SK-N-SH (cell line): Measurements from ENCODE around the gene MCRS1. TPM values are rescaled to one million over a fixed set of nuclear protein-coding genes. Genes with fewer than 3 reads are reported as not detected.

ENCODE experiments used
- CTCF ChIA-PET: fragments of 300-600, 350-600 bp; formaldehyde crosslinking; extraction: SDS; loops from one replicate; lab custom pipeline; 2021; lab: Yijun Ruan, JAX
- POLR2A ChIA-PET: fragments of 350-600 bp; sonication (Branson Sonifier 250); formaldehyde crosslinking; extraction: SDS; loops from one replicate; lab custom pipeline; 2020; ENCODE audit warnings: antibody characterized with exemption, inconsistent platforms; lab: Yijun Ruan, JAX
- DNase-seq: peaks from one replicate; pipeline ENCODE4 v3.0.0; 2012
- H2AFZ ChIP-seq: fragments of 200-600 bp; sonication (generic); 2 replicates; pipeline ENCODE4 v1.8.1; 2016; ENCODE audit warnings: antibody characterized with exemption, mild to moderate bottlenecking, low read depth
- H3F3A ChIP-seq: fragments of 200-600 bp; sonication (generic); replicated peaks from 2 replicates; pipeline ENCODE3; 2016; ENCODE audit warnings: antibody characterized with exemption, mild to moderate bottlenecking; ENCODE audit not compliant: insufficient read depth
- H3K27ac ChIP-seq, 2 experiments: fragments of 200-500 bp in 1 of 2; fragments of 200-600 bp in 1 of 2; sonication (Bioruptor generic) in 1 of 2; sonication (generic), shearing (Covaris generic) in 1 of 2; 2 replicates each; pipeline versions ENCODE4 v1.5.1 to v1.6.1; 2014 to 2016; ENCODE audit warnings: low read depth in 2 of 2, inconsistent platforms in 1 of 2, low read length in 1 of 2, mild to moderate bottlenecking in 1 of 2, mixed read lengths in 1 of 2
- H3K27me3 ChIP-seq: fragments of 200-600 bp; sonication (generic), shearing (Covaris generic); 2 replicates; pipeline ENCODE4 v1.6.1; 2016; ENCODE audit warnings: mixed run types; ENCODE audit not compliant: insufficient read depth
- H3K36me3 ChIP-seq, 2 experiments: fragments of 200-500 bp in 1 of 2; fragments of 200-600 bp in 1 of 2; sonication (Bioruptor generic) in 1 of 2; sonication (generic) in 1 of 2; replicated peaks in 1 of 2; 2 replicates each; pipeline versions ENCODE3 to v1.5.1; 2014 to 2016; ENCODE audit warnings: low read length in 1 of 2, mild to moderate bottlenecking in 1 of 2; ENCODE audit not compliant: insufficient read depth in 2 of 2, control insufficient read depth in 1 of 2
- H3K4me1 ChIP-seq, 2 experiments: fragments of 200-500 bp in 1 of 2; fragments of 200-600 bp in 1 of 2; sonication (Bioruptor generic) in 1 of 2; sonication (generic), shearing (Covaris generic) in 1 of 2; 2 replicates each; pipeline versions ENCODE4 v1.5.1 to v1.6.1; 2014 to 2016; ENCODE audit warnings: low read depth in 1 of 2, low read length in 1 of 2, mixed run types in 1 of 2; ENCODE audit not compliant: insufficient read depth in 2 of 2, control insufficient read depth in 1 of 2
- H3K4me2 ChIP-seq: fragments of 200-600 bp; sonication (generic), shearing (Covaris generic); 2 replicates; pipeline ENCODE4 v1.6.1; 2017; ENCODE audit warnings: mixed run types
- H3K4me3 ChIP-seq, 2 experiments: fragments of 200-500 bp in 1 of 2; fragments of 200-600 bp in 1 of 2; sonication (Bioruptor generic) in 1 of 2; sonication (generic), shearing (Covaris generic) in 1 of 2; 2 replicates each; pipeline versions ENCODE4 v1.5.1 to v1.8.1; 2014 to 2016; ENCODE audit warnings: low read depth in 2 of 2, inconsistent platforms in 1 of 2, low read length in 1 of 2, mild to moderate bottlenecking in 1 of 2, mixed read lengths in 1 of 2, moderate library complexity in 1 of 2
- H3K79me2 ChIP-seq: fragments of 200-600 bp; sonication (generic); 2 replicates; pipeline ENCODE4 v1.8.1; 2017; ENCODE audit warnings: mild to moderate bottlenecking; ENCODE audit not compliant: insufficient read depth
- H3K9ac ChIP-seq: fragments of 200-600 bp; sonication (generic); 2 replicates; pipeline ENCODE4 v1.6.1; 2017; ENCODE audit warnings: mixed run types
- H3K9me2 ChIP-seq: fragments of 200-600 bp; sonication (generic); 2 replicates; pipeline ENCODE4 v1.6.1; 2017; ENCODE audit warnings: mixed run types
- H3K9me3 ChIP-seq: fragments of 200-600 bp; sonication (generic); 2 replicates; pipeline ENCODE4 v1.6.1; 2017; ENCODE audit warnings: mixed run types, mild to moderate bottlenecking, moderate library complexity
- H4K20me1 ChIP-seq: fragments of 200-600 bp; sonication (generic); 2 replicates; pipeline ENCODE4 v1.6.1; 2017; ENCODE audit warnings: mild to moderate bottlenecking, mixed run types; ENCODE audit not compliant: insufficient read depth
- CHD2 ChIP-seq: fragments of 150-350 bp; IDR thresholded peaks from 2 replicates; pipeline ENCODE4 v1.6.1; 2018; ENCODE audit warnings: low read length; ENCODE audit not compliant: partially characterized antibody
- ELF1 ChIP-seq: IDR thresholded peaks from 2 replicates; pipeline ENCODE4 v1.4.0; 2012
- EZH2phosphoT487 ChIP-seq: fragments of 200-600 bp; sonication (generic); IDR thresholded peaks from 2 replicates; pipeline ENCODE4 v1.6.1; 2017; ENCODE audit warnings: low read depth, mixed run types, mild to moderate bottlenecking, antibody characterized with exemption, moderate library complexity, borderline replicate concordance
- FOSL2 ChIP-seq: IDR thresholded peaks from 2 replicates; pipeline ENCODE4 v1.4.0; 2012; ENCODE audit warnings: low read depth, mild to moderate bottlenecking, moderate library complexity, borderline replicate concordance
- FOXM1 ChIP-seq: IDR thresholded peaks from 2 replicates; pipeline ENCODE4 v1.4.0; 2012; ENCODE audit warnings: low read depth, mild to moderate bottlenecking
- GABPA ChIP-seq: IDR thresholded peaks from 2 replicates; pipeline ENCODE4 v1.4.0; 2012; ENCODE audit warnings: low read depth, mild to moderate bottlenecking
- GATA2 ChIP-seq: sonication (generic); formaldehyde crosslinking; IDR thresholded peaks from 2 replicates; pipeline ENCODE4 v1.5.0; 2020; ENCODE audit warnings: mild to moderate bottlenecking, missing genetic modification reagents
- JUND ChIP-seq: IDR thresholded peaks from 2 replicates; pipeline ENCODE4 v1.4.0; 2012
- MXI1 ChIP-seq: IDR thresholded peaks from 2 replicates; pipeline ENCODE4 v1.6.1; 2012; ENCODE audit warnings: mild to moderate bottlenecking, low read depth, low read length, improper control_type of control experiment
- POLR2AphosphoS5 ChIP-seq: IDR thresholded peaks from 2 replicates; pipeline ENCODE4 v1.6.1; 2012; ENCODE audit warnings: low read depth, low read length
- RCOR1 ChIP-seq: fragments of 150-350 bp; IDR thresholded peaks from 2 replicates; pipeline ENCODE4 v1.6.1; 2017; ENCODE audit warnings: antibody characterized with exemption, low read length
- RFX5 ChIP-seq: IDR thresholded peaks from 2 replicates; pipeline ENCODE4 v1.6.1; 2012; ENCODE audit warnings: mild to moderate bottlenecking, improper control_type of control experiment, low read length
- RXRA ChIP-seq: IDR thresholded peaks from 2 replicates; pipeline ENCODE4 v1.4.0; 2012; ENCODE audit warnings: low read depth, mild to moderate bottlenecking, borderline replicate concordance
- SMC3 ChIP-seq: IDR thresholded peaks from 2 replicates; pipeline ENCODE4 v1.6.1; 2012; ENCODE audit warnings: low read depth, low read length, improper control_type of control experiment
- TCF12 ChIP-seq: IDR thresholded peaks from 2 replicates; pipeline ENCODE4 v1.4.0; 2012
- YY1 ChIP-seq: IDR thresholded peaks from 2 replicates; pipeline ENCODE4 v1.4.0; 2012; ENCODE audit warnings: low read depth, mild to moderate bottlenecking
- WGBS: methylation state at CpG from one replicate; pipeline ENCODE4 v1.1.6; 2017; ENCODE audit warnings: low lambda C conversion rate; 5-methylcytosine and 5-hydroxymethylcytosine counted together
- polyA plus RNA-seq, 3 experiments: library from polyadenylated mRNA; depleted of rRNA; stranded (reverse); fragments of >200 nt; gene quantifications; 2 replicates each; pipeline ENCODE4 v1.2.3, GENCODE V29; 2012
- TF ChIP-seq, protein P1 (sequence below): fragments of 150-350 bp; IDR thresholded peaks from 2 replicates; pipeline ENCODE4 v1.6.1; 2016; ENCODE audit warnings: mild to moderate bottlenecking, low read depth, low read length
- TF ChIP-seq, protein P2 (sequence below): fragments of 200-600 bp; sonication (generic); IDR thresholded peaks from 2 replicates; pipeline ENCODE4 v1.6.1; 2017; ENCODE audit warnings: antibody characterized with exemption, mild to moderate bottlenecking, moderate library complexity
- TF ChIP-seq, protein P3 (sequence below): IDR thresholded peaks from 2 replicates; pipeline ENCODE4; 2012

MCRS1 gene
- polyA plus RNA-seq, 1 of the 3 experiments (the other 2 are of a cell fraction), result 107 TPM

DNA sequence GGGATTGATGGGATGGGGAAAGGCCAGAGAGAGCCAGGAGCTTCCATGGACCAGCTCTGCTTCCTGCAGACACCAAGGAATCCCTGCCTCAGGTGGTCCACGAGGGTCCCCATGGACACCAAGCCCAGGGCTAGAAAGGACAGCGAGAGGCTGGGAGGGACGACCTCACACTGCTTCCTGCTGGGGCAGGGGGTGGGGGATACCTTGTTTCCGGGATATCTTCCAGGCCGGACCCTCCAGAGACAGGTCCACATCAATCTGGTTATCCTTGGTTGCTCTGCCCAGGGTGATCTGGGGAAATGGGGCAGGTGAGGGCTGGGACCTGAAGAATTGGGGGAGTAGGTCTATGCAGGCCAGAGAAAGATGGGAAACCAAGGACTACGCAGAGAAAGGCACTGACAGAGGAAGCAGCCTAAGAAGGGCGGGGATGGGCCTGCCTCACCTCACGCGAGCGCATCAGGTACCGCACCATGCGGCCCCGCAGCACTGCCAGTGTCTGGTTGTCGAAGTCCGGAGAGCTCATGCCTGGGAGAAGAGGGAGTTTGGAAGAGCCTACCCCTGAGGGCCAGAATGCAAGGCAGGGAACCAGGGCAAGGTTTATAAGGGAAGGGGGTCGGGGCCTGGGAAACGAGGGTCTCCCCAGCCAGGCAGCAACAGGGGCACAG, 8.8 kb downstream of the MCRS1 start:
- H3K9ac ChIP-seq, result no peak overlapping the region
- H3K9me3 ChIP-seq, result no peaks in the 10 kb centered on the region
- H3K36me3 ChIP-seq, result peaks cover 19 to 63% of the 10 kb centered on the region in 2 experiments
- WGBS, result 98% methylated on average over 14 of the region's 17 CpGs
- no peaks in the 10 kb centered on the region for H3K27me3 ChIP-seq
- no peaks in the 10 kb centered on the region for H3K4me1 ChIP-seq
- no peaks in the 10 kb centered on the region for H3F3A ChIP-seq
- H3K27ac ChIP-seq, result no peak overlapping the region
- ChIA-PET POLR2A (no interaction called here), CTCF (interaction anchor here (0.6 to 9.9 kb wide), 6 partner anchors 22 to 212 kb away, joined by 3 to 76 read pairs (median 4); partner anchors contain the start of gene DNAJC22)
- no peaks in the 10 kb centered on the region for H3K9me2 ChIP-seq
- no peak overlapping the region for H2AFZ ChIP-seq
- DNase-seq, result no peak
- H3K4me3 ChIP-seq, result no peak overlapping the region
- H3K4me2 ChIP-seq, result no peak overlapping the region
- no peaks in the 10 kb centered on the region for H4K20me1 ChIP-seq
- no peak for TF ChIP-seq RXRA
- no peak for TF ChIP-seq YY1
- no peak for TF ChIP-seq SMC3
- TF ChIP-seq EZH2phosphoT487, result no peak
- no peak for TF ChIP-seq FOXM1
- no peak for TF ChIP-seq GABPA
- TF ChIP-seq, protein P1, sequence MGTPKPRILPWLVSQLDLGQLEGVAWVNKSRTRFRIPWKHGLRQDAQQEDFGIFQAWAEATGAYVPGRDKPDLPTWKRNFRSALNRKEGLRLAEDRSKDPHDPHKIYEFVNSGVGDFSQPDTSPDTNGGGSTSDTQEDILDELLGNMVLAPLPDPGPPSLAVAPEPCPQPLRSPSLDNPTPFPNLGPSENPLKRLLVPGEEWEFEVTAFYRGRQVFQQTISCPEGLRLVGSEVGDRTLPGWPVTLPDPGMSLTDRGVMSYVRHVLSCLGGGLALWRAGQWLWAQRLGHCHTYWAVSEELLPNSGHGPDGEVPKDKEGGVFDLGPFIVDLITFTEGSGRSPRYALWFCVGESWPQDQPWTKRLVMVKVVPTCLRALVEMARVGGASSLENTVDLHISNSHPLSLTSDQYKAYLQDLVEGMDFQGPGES, result no peak
- TF ChIP-seq, protein P2, sequence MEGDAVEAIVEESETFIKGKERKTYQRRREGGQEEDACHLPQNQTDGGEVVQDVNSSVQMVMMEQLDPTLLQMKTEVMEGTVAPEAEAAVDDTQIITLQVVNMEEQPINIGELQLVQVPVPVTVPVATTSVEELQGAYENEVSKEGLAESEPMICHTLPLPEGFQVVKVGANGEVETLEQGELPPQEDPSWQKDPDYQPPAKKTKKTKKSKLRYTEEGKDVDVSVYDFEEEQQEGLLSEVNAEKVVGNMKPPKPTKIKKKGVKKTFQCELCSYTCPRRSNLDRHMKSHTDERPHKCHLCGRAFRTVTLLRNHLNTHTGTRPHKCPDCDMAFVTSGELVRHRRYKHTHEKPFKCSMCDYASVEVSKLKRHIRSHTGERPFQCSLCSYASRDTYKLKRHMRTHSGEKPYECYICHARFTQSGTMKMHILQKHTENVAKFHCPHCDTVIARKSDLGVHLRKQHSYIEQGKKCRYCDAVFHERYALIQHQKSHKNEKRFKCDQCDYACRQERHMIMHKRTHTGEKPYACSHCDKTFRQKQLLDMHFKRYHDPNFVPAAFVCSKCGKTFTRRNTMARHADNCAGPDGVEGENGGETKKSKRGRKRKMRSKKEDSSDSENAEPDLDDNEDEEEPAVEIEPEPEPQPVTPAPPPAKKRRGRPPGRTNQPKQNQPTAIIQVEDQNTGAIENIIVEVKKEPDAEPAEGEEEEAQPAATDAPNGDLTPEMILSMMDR, result no peak
- TF ChIP-seq, protein P3, sequence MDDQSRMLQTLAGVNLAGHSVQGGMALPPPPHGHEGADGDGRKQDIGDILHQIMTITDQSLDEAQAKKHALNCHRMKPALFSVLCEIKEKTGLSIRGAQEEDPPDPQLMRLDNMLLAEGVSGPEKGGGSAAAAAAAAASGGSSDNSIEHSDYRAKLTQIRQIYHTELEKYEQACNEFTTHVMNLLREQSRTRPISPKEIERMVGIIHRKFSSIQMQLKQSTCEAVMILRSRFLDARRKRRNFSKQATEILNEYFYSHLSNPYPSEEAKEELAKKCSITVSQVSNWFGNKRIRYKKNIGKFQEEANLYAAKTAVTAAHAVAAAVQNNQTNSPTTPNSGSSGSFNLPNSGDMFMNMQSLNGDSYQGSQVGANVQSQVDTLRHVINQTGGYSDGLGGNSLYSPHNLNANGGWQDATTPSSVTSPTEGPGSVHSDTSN, result no peak
- TF ChIP-seq TCF12, result no peak
- TF ChIP-seq RCOR1, result no peak
- no peak for TF ChIP-seq ELF1
- no peak for TF ChIP-seq RFX5
- TF ChIP-seq GATA2 (CRISPR knock-in tag), result no peak
- TF ChIP-seq MXI1, result no peak
- no peak for TF ChIP-seq FOSL2
- no peak for TF ChIP-seq JUND
- no peak for TF ChIP-seq POLR2AphosphoS5
- TF ChIP-seq CHD2, result no peak
- H3K79me2 ChIP-seq, result no peaks in the 10 kb centered on the region
